ENCODE data around the gene MUC4. TPM values are rescaled to one million over a fixed set of nuclear protein-coding genes. Genes with fewer than 3 reads are reported as not detected.

MUC4 gene
- total and polyA plus RNA-seq, 4 donors = not detected

GRCh38 chr3:195732940-195733339 is 78.8 kb downstream of the MUC4 start:
- Histone ChIP-seq H3K9ac (ENCODE audit: low read depth in 1 of 2, low read length in 2 of 2) (no peak overlapping the region), H3K9me3 (ENCODE audit: control insufficient read depth in 4 of 4, low read length in 3 of 4) (no peaks in the 10 kb centered on the region), H3K4me1 (ENCODE audit: control insufficient read depth in 4 of 4, insufficient read depth in 4 of 4, low read length in 3 of 4) (peaks cover 0 to 2% (median 0%) of the 10 kb centered on the region in 4 donors), H3K36me3 (ENCODE audit: control insufficient read depth in 4 of 4, insufficient read depth in 3 of 4, low read depth in 1 of 4, low read length in 3 of 4) (peaks cover 0 to 43% (median 26%) of the 10 kb centered on the region in 4 donors), H3K27ac (ENCODE audit: low read depth in 1 of 2, low read length in 2 of 2) (no peak overlapping the region), H3K27me3 (ENCODE audit: control insufficient read depth in 4 of 4, insufficient read depth in 4 of 4, low read length in 3 of 4) (no peaks in the 10 kb centered on the region), H3K4me3 (ENCODE audit: low read depth in 1 of 3, low read length in 3 of 3) (no peak overlapping the region)
- no peak for TF ChIP-seq RAD21 (IDR thresholded peaks at IDR 0.05)
- no peak for TF ChIP-seq CTCF (IDR thresholded peaks at IDR 0.05; ENCODE audit: low read depth, low read length, missing input control)
- TF ChIP-seq, protein P1, sequence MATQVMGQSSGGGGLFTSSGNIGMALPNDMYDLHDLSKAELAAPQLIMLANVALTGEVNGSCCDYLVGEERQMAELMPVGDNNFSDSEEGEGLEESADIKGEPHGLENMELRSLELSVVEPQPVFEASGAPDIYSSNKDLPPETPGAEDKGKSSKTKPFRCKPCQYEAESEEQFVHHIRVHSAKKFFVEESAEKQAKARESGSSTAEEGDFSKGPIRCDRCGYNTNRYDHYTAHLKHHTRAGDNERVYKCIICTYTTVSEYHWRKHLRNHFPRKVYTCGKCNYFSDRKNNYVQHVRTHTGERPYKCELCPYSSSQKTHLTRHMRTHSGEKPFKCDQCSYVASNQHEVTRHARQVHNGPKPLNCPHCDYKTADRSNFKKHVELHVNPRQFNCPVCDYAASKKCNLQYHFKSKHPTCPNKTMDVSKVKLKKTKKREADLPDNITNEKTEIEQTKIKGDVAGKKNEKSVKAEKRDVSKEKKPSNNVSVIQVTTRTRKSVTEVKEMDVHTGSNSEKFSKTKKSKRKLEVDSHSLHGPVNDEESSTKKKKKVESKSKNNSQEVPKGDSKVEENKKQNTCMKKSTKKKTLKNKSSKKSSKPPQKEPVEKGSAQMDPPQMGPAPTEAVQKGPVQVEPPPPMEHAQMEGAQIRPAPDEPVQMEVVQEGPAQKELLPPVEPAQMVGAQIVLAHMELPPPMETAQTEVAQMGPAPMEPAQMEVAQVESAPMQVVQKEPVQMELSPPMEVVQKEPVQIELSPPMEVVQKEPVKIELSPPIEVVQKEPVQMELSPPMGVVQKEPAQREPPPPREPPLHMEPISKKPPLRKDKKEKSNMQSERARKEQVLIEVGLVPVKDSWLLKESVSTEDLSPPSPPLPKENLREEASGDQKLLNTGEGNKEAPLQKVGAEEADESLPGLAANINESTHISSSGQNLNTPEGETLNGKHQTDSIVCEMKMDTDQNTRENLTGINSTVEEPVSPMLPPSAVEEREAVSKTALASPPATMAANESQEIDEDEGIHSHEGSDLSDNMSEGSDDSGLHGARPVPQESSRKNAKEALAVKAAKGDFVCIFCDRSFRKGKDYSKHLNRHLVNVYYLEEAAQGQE (IDR thresholded peaks at IDR 0.05) = no peak
- TF ChIP-seq TAF1 (conservative IDR thresholded peaks at IDR 0.05) = no peak
- TF ChIP-seq SP1 (IDR thresholded peaks at IDR 0.05) = no peak
- no peak for TF ChIP-seq HNF4A (conservative IDR thresholded peaks at IDR 0.05)
- TF ChIP-seq ZBTB33 (IDR thresholded peaks at IDR 0.05) = no peak
- TF ChIP-seq, protein P2, sequence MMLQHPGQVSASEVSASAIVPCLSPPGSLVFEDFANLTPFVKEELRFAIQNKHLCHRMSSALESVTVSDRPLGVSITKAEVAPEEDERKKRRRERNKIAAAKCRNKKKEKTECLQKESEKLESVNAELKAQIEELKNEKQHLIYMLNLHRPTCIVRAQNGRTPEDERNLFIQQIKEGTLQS (IDR thresholded peaks at IDR 0.05) = no peak
- TF ChIP-seq YY1 (IDR thresholded peaks at IDR 0.05) = no peak
- no peak for TF ChIP-seq FOXA1 (IDR thresholded peaks at IDR 0.05)
- TF ChIP-seq EGR1 (IDR thresholded peaks at IDR 0.05; ENCODE audit: low read depth in 2 of 2) = no peak
- no peak for TF ChIP-seq JUND (IDR thresholded peaks at IDR 0.05)
- 86% methylated on average over 12 of the region's 12 CpGs for WGBS
- DNase-seq (ENCODE audit: low spot score) = no peak

- Histone ChIP-seq H3K36me3 (ENCODE audit: control insufficient read depth in 4 of 4, insufficient read depth in 3 of 4, low read depth in 1 of 4, low read length in 3 of 4) (peaks cover 0 to 41% (median 21%) of the 10 kb centered on the region in 4 donors), H3K4me1 (ENCODE audit: control insufficient read depth in 4 of 4, insufficient read depth in 4 of 4, low read length in 3 of 4) (peaks cover 0 to 14% (median 2%) of the 10 kb centered on the region in 4 donors), H3K9ac (ENCODE audit: low read depth in 1 of 2, low read length in 2 of 2) (no peak overlapping the region)
- TF ChIP-seq, protein P1 (IDR thresholded peaks at IDR 0.05) = no peak
- TF ChIP-seq EGR1 (IDR thresholded peaks at IDR 0.05; ENCODE audit: low read depth in 2 of 2) = no peak
- TF ChIP-seq JUND (IDR thresholded peaks at IDR 0.05) = no peak
- no peak for TF ChIP-seq HNF4A (conservative IDR thresholded peaks at IDR 0.05)
- no peak for TF ChIP-seq SP1 (IDR thresholded peaks at IDR 0.05)
- TF ChIP-seq ZBTB33 (IDR thresholded peaks at IDR 0.05) = no peak
- TF ChIP-seq FOXA2 (IDR thresholded peaks at IDR 0.05) = no peak
- TF ChIP-seq YY1 (IDR thresholded peaks at IDR 0.05) = no peak
- no peak for TF ChIP-seq CTCF (IDR thresholded peaks at IDR 0.05; ENCODE audit: low read depth, low read length, missing input control)
- no peak for TF ChIP-seq RAD21 (IDR thresholded peaks at IDR 0.05)
- TF ChIP-seq RXRA (IDR thresholded peaks at IDR 0.05) = no peak
Measured at GRCh38 chr3:195731356-195731905, 80.3 kb downstream of the MUC4 start.

More at GRCh38 chr3:195731356-195731905, 80.3 kb downstream of the MUC4 start:
- H3K27ac ChIP-seq (ENCODE audit: low read depth in 1 of 2, low read length in 2 of 2) = no peak overlapping the region
- H3K9me3 ChIP-seq (ENCODE audit: control insufficient read depth in 4 of 4, low read length in 3 of 4) = no peaks in the 10 kb centered on the region
- 92% methylated on average over 11 of the region's 11 CpGs for WGBS
- H3K27me3 ChIP-seq (ENCODE audit: control insufficient read depth in 4 of 4, insufficient read depth in 4 of 4, low read length in 3 of 4) = no peaks in the 10 kb centered on the region
- no peak overlapping the region for H3K4me3 ChIP-seq (ENCODE audit: low read depth in 1 of 3, low read length in 3 of 3)
- no peak for DNase-seq (ENCODE audit: low spot score)

Data from liver (tissue), 9 donors.